ENCODE measurements around the gene FAM174C.

Gene FAM174C
- 16.1 to 19.5 (median 18.1) reads per million in 4 donors for total RNA-seq

- peak; percentile 93 to 99 (median 95) for DNase-seq
These were observed at the start of gene FAM174C for GRCh38 chr19:1275260-1275975. FAM174C (plus strand) TSS chr19:1275530; CDS start chr19:1275550, 20 bp downstream.

GRCh38 chr19:1226227-1226518 is 49.2 kb upstream of the FAM174C start:
- no peak for DNase-seq

GRCh38 chr19:1226522-1227303 is 48.6 kb upstream of the FAM174C start:
- no peak for DNase-seq

- DNase-seq = no peak
These were observed 47.9 kb upstream of the FAM174C start for GRCh38 chr19:1227304-1228054.

- no peak for DNase-seq
These were observed 47.0 kb upstream of the FAM174C start for GRCh38 chr19:1228161-1228957.

- DNase-seq = no peak
These were observed 46.0 kb upstream of the FAM174C start for GRCh38 chr19:1229056-1229923.

- DNase-seq = no peak
These were observed 45.2 kb upstream of the FAM174C start for GRCh38 chr19:1229924-1230782.

- DNase-seq = no peak
These were observed 44.4 kb upstream of the FAM174C start for GRCh38 chr19:1230783-1231489.

- no peak for DNase-seq
These were observed 43.3 kb upstream of the FAM174C start for GRCh38 chr19:1231729-1232637.

- DNase-seq = no peak
These were observed 42.7 kb upstream of the FAM174C start for GRCh38 chr19:1232652-1233072.

- DNase-seq = no peak
These were observed 42.1 kb upstream of the FAM174C start for GRCh38 chr19:1233115-1233667.

- no peak for DNase-seq
These were observed 41.0 kb upstream of the FAM174C start for GRCh38 chr19:1234051-1234954.

GRCh38 chr19:1234955-1235380 is 40.4 kb upstream of the FAM174C start:
- no peak for DNase-seq

GRCh38 chr19:1235625-1236538 is 39.4 kb upstream of the FAM174C start:
- DNase-seq = no peak

- DNase-seq = no peak
These were observed 38.8 kb upstream of the FAM174C start for GRCh38 chr19:1236576-1236975.

- DNase-seq = no peak
These were observed 38.2 kb upstream of the FAM174C start for GRCh38 chr19:1237027-1237659.

Measured in T-helper 1 cell (primary cell).